Stimulated activated CD4-positive, alpha-beta T cell treated with anti-CD3 and anti-CD28 coated beads, TNF-alpha, amount 100 ng/mL, for 4 hours (primary cell): ENCODE results near the gene IL1B.
A peak's percentile ranks its signal among the peaks of the same experiment; 100 is the strongest.
"Not testable (repeated sequence)": the region's sequence is repeated elsewhere in the genome, so short reads cannot be mapped to it uniquely, and the experiment has no call there.

ENCODE experiments used
- DNase-seq, 3 experiments: peaks; one replicate each; pipeline ENCODE4 v3.0.0-alpha.2; 2020; ENCODE audit warnings: low read depth in 3 of 3

IL1B gene

GRCh38 chr2:112836695-112837117 lies at the start of gene IL1B:
Gene IL1B, minus strand, starts transcription at chr2:112836779. Its CDS starts 550 bp downstream, at chr2:112836229.
- DNase-seq, result no peak

GRCh38 chr2:112886291-112886690 lies 49.7 kb upstream of the IL1B start:
- DNase-seq, result no peak

GRCh38 chr2:112885506-112885902 lies 48.9 kb upstream of the IL1B start:
- no peak for DNase-seq

- DNase-seq, result peak; percentile 41 to 48 (median 46)
Observed at GRCh38 chr2:112884869-112885505, 48.4 kb upstream of the IL1B start.

- DNase-seq, result no peak
Observed at GRCh38 chr2:112883669-112884068, 47.1 kb upstream of the IL1B start.

GRCh38 chr2:112881217-112881985 lies 44.8 kb upstream of the IL1B start:
- DNase-seq, result no peak

GRCh38 chr2:112880696-112881095 lies 44.1 kb upstream of the IL1B start:
- DNase-seq, result no peak

- DNase-seq, result no peak
Observed at GRCh38 chr2:112880091-112880531, 43.5 kb upstream of the IL1B start.

- DNase-seq, result no peak
Observed at GRCh38 chr2:112879491-112880041, 43.0 kb upstream of the IL1B start.

GRCh38 chr2:112877423-112877822 lies 40.8 kb upstream of the IL1B start:
- no peak for DNase-seq

GRCh38 chr2:112876971-112877361 lies 40.4 kb upstream of the IL1B start:
- DNase-seq, result no peak

- DNase-seq, result no peak
Observed at GRCh38 chr2:112876257-112876970, 39.8 kb upstream of the IL1B start.

GRCh38 chr2:112870841-112871835 lies 34.6 kb upstream of the IL1B start:
- DNase-seq, result no peak

- no peak for DNase-seq
Observed at GRCh38 chr2:112869258-112869842, 32.8 kb upstream of the IL1B start.

GRCh38 chr2:112867701-112868631 lies 31.4 kb upstream of the IL1B start:
- no peak for DNase-seq

GRCh38 chr2:112866128-112866835 lies 29.7 kb upstream of the IL1B start:
- no peak for DNase-seq

- no peak for DNase-seq
Observed at GRCh38 chr2:112864072-112864471, 27.5 kb upstream of the IL1B start.

- DNase-seq, result not testable (repeated sequence)
Observed at GRCh38 chr2:112859406-112860183, 23.0 kb upstream of the IL1B start.
